Peyer's patch (tissue), 4 donors: Measurements from ENCODE around the gene CARMIL1. TPM values are rescaled to one million over a fixed set of nuclear protein-coding genes. Genes with fewer than 3 reads are reported as not detected.
A peak's percentile ranks its signal among the peaks of the same experiment; 100 is the strongest.

Experiments used
- DNase-seq, 3 donors: peaks; one replicate each; pipeline ENCODE4 v3.0.0-alpha.2; 2017 to 2019
- H3K27ac ChIP-seq, 4 donors: fragments of 200-600 bp; sonication (generic); one replicate each; pipeline ENCODE4 v1.5.1; 2016 to 2019
- H3K27me3 ChIP-seq, 2 donors: fragments of 200-600 bp; sonication (generic); one replicate each; pipeline ENCODE4 v1.5.1; 2019
- H3K36me3 ChIP-seq, 3 donors: fragments of 200-600 bp; sonication (generic); one replicate each; pipeline ENCODE4 v1.5.1; 2016 to 2019
- H3K4me1 ChIP-seq, 4 donors: fragments of 200-600 bp; sonication (generic); one replicate each; pipeline ENCODE4 v1.5.1; 2016 to 2019
- H3K4me3 ChIP-seq, 4 donors: fragments of 200-600 bp; sonication (generic); 1 replicate in 3 of 4; 2 replicates in 1 of 4; pipeline ENCODE4 v1.5.1; 2016 to 2019; ENCODE audit warnings: mild to moderate bottlenecking in 1 of 4
- H3K9me3 ChIP-seq, 4 donors: fragments of 200-600 bp; sonication (generic); one replicate each; pipeline ENCODE4 v1.5.1; 2016 to 2019; ENCODE audit warnings: mild to moderate bottlenecking in 1 of 4
- CTCF ChIP-seq, 6 experiments: fragments of 450-650 bp in 4 of 6; fragments of 200-600 bp in 2 of 6; sonication (generic) in 1 of 6; IDR thresholded peaks; one replicate each; pipeline ENCODE4 v1.5.1; 2017 to 2019; ENCODE audit warnings: antibody characterized with exemption in 6 of 6, mild to moderate bottlenecking in 3 of 6, moderate library complexity in 1 of 6
- POLR2A ChIP-seq, 2 donors: fragments of 450-650 bp; IDR thresholded peaks; one replicate each; pipeline ENCODE4 v1.5.1; 2017; ENCODE audit warnings: antibody characterized with exemption in 2 of 2, mild to moderate bottlenecking in 2 of 2, moderate library complexity in 2 of 2
- total RNA-seq, 4 donors: library from RNA; depleted of rRNA; stranded (reverse); fragments of >200 nt; gene quantifications; one replicate each; pipeline ENCODE4 v1.1.0, GENCODE V29; 2016

CARMIL1 gene
- total RNA-seq, 4 donors from 2014 or later, result 75.1 to 107 (median 85.7) TPM

GRCh38 chr6:25404693-25405169, 125.6 kb downstream of the CARMIL1 start:
- H3K27me3 ChIP-seq, result no peaks in the 10 kb centered on the region
- H3K9me3 ChIP-seq, result no peaks in the 10 kb centered on the region
- peak overlapping the region; percentile 41 to 78 (median 54) for H3K27ac ChIP-seq
- DNase-seq, result peak in 2 of 3 donors; percentile 63 to 75
- peaks cover 0 to 23% (median 11%) of the 10 kb centered on the region in 4 donors for H3K4me1 ChIP-seq
- H3K4me3 ChIP-seq, result peak overlapping the region in 3 of 4 donors; percentile 4 to 27 (median 6)
- no peak for TF ChIP-seq CTCF (IDR thresholded peaks at IDR 0.05)
- no peaks in the 10 kb centered on the region for H3K36me3 ChIP-seq

- Histone ChIP-seq H3K27me3 (no peaks in the 10 kb centered on the region), H3K27ac (peak overlapping the region; percentile 41 to 78 (median 54)), H3K9me3 (no peaks in the 10 kb centered on the region), H3K4me1 (peaks cover 0 to 26% (median 11%) of the 10 kb centered on the region in 4 donors), H3K4me3 (peak overlapping the region in 1 of 4 donors; percentile 27), H3K36me3 (no peaks in the 10 kb centered on the region)
- TF ChIP-seq POLR2A (IDR thresholded peaks at IDR 0.05), result no peak
- TF ChIP-seq CTCF (IDR thresholded peaks at IDR 0.05), result no peak
- DNase-seq, result no peak
Measured at GRCh38 chr6:25405442-25405841, 126.3 kb downstream of the CARMIL1 start.

GRCh38 chr6:25407431-25407830, 128.3 kb downstream of the CARMIL1 start:
- H3K4me3 ChIP-seq, result no peak overlapping the region
- H3K4me1 ChIP-seq, result peaks cover 0 to 35% (median 11%) of the 10 kb centered on the region in 4 donors
- TF ChIP-seq POLR2A (IDR thresholded peaks at IDR 0.05) (no peak), CTCF (IDR thresholded peaks at IDR 0.05) (no peak)
- H3K36me3 ChIP-seq, result no peaks in the 10 kb centered on the region
- H3K27me3 ChIP-seq, result no peaks in the 10 kb centered on the region
- peak overlapping the region in 1 of 4 donors; percentile 9 for H3K27ac ChIP-seq
- no peak for DNase-seq
- no peaks in the 10 kb centered on the region for H3K9me3 ChIP-seq

GRCh38 chr6:25410102-25410501, 130.9 kb downstream of the CARMIL1 start:
- no peak for TF ChIP-seq CTCF (IDR thresholded peaks at IDR 0.05)
- no peak for TF ChIP-seq POLR2A (IDR thresholded peaks at IDR 0.05)
- Histone ChIP-seq H3K4me1 (peaks cover 0 to 35% (median 6%) of the 10 kb centered on the region in 4 donors), H3K9me3 (no peaks in the 10 kb centered on the region), H3K36me3 (no peaks in the 10 kb centered on the region), H3K27me3 (no peaks in the 10 kb centered on the region), H3K4me3 (peak overlapping the region in 1 of 4 donors; percentile 28), H3K27ac (peak overlapping the region in 1 of 4 donors; percentile 44)
- DNase-seq, result no peak

- Histone ChIP-seq H3K4me3 (no peak overlapping the region), H3K9me3 (no peaks in the 10 kb centered on the region), H3K27ac (peak overlapping the region in 2 of 4 donors; percentile 13 to 18), H3K36me3 (no peaks in the 10 kb centered on the region), H3K27me3 (no peaks in the 10 kb centered on the region), H3K4me1 (peaks cover 0 to 22% (median 2%) of the 10 kb centered on the region in 4 donors)
- DNase-seq, result no peak
- no peak for TF ChIP-seq POLR2A (IDR thresholded peaks at IDR 0.05)
- TF ChIP-seq CTCF (IDR thresholded peaks at IDR 0.05), result no peak
Measured at GRCh38 chr6:25411316-25411950, 132.3 kb downstream of the CARMIL1 start.
